ENCODE measurements around the gene PGAM5. TPM values are rescaled to one million over a fixed set of nuclear protein-coding genes. Genes with fewer than 3 reads are reported as not detected.
"Not testable (repeated sequence)": the region's sequence is repeated elsewhere in the genome, so short reads cannot be mapped to it uniquely, and the experiment has no call there.

Gene PGAM5
- total RNA-seq, 1 donor from 2014 or later = 41.2 TPM

DNA sequence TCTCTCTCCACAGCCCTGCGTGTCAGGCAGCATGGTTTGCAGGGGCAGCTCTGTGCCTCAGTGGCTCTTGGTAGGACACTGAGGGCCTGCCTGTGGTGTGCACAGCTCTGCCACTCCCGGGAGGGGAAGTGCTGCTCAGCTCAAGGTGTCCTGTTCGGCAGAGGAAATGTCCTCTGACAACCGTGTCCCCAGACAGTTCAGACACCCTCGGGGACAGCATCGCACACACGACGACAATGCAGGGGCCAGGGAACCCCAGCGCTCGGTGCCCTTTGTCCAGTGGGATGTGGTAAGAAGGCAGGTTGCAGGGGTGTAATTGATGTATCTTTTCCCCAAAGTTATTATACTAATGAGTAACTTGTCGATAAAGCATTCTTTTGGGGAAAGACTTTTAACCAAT is 36.8 kb downstream of the PGAM5 start:
- H3K27ac ChIP-seq = no peak overlapping the region
- no peak overlapping the region for H3K4me3 ChIP-seq
- intact Hi-C loops (cut with DNase I) = no loop called here
- H3K36me3 ChIP-seq = peaks cover 83 to 96% of the 10 kb centered on the region in 2 donors
- no peaks in the 10 kb centered on the region for H3K4me1 ChIP-seq
- no peaks in the 10 kb centered on the region for H3K27me3 ChIP-seq
- TF ChIP-seq, protein P1, sequence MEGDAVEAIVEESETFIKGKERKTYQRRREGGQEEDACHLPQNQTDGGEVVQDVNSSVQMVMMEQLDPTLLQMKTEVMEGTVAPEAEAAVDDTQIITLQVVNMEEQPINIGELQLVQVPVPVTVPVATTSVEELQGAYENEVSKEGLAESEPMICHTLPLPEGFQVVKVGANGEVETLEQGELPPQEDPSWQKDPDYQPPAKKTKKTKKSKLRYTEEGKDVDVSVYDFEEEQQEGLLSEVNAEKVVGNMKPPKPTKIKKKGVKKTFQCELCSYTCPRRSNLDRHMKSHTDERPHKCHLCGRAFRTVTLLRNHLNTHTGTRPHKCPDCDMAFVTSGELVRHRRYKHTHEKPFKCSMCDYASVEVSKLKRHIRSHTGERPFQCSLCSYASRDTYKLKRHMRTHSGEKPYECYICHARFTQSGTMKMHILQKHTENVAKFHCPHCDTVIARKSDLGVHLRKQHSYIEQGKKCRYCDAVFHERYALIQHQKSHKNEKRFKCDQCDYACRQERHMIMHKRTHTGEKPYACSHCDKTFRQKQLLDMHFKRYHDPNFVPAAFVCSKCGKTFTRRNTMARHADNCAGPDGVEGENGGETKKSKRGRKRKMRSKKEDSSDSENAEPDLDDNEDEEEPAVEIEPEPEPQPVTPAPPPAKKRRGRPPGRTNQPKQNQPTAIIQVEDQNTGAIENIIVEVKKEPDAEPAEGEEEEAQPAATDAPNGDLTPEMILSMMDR (IDR thresholded peaks at IDR 0.05) = no peak
- H3K9me3 ChIP-seq = no peaks in the 10 kb centered on the region
- DNase-seq (ENCODE audit: low spot score in 2 of 2) = no peak

DNA sequence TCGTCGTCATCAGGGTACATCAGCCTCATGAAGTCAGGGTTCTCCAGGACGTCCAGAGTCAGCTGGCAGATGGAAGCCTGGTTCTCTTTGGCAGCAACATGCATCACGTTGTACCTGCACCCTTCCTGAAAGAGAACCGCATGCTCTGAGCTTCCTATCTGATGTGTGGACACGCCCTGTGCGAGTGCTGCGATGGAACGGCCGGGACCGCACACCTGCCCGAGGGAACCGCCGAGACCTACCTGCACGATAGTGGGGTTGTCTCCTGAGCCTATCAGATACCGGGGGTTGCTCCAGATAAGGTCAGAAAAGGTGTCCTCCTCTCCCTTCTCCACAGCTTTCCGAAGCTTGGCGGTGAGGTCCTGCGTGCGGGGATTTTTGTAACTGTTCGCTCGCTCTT is 37.3 kb downstream of the PGAM5 start:
- Histone ChIP-seq H3K27ac (no peak overlapping the region), H3K4me3 (no peak overlapping the region), H3K4me1 (no peaks in the 10 kb centered on the region), H3K27me3 (no peaks in the 10 kb centered on the region), H3K9me3 (no peaks in the 10 kb centered on the region), H3K36me3 (peaks cover 83 to 96% of the 10 kb centered on the region in 2 donors)
- no peak for DNase-seq (ENCODE audit: low spot score in 2 of 2)
- TF ChIP-seq, protein P1 (IDR thresholded peaks at IDR 0.05) = no peak
- intact Hi-C loops (cut with DNase I) = no loop called here

DNA sequence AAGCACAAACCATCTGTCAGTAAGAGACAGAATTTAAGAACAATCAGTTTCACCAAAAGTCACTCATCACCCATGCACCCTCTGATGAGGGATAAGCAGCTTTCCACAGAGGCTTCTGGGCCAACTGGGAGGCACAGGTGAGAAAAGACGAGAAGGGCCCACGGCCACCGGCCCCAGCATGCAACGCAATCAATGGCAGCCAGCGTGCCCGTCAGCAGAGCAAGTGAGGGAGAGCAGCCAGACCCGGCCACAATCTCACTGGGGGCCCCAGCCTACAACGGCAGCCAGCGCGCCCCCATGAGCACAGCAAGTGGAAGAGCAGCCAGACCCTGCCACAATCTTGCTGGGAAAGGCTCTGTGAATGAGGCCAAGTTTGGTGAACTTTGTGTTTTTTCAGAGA is 37.7 kb downstream of the PGAM5 start:
- Histone ChIP-seq H3K4me1 (no peaks in the 10 kb centered on the region), H3K36me3 (peaks cover 83 to 96% of the 10 kb centered on the region in 2 donors), H3K9me3 (no peaks in the 10 kb centered on the region), H3K27me3 (no peaks in the 10 kb centered on the region), H3K27ac (no peak overlapping the region), H3K4me3 (no peak overlapping the region)
- intact Hi-C loops (cut with DNase I) = no loop called here
- TF ChIP-seq, protein P1 (IDR thresholded peaks at IDR 0.05) = no peak
- DNase-seq (ENCODE audit: low spot score in 2 of 2) = no peak

DNA sequence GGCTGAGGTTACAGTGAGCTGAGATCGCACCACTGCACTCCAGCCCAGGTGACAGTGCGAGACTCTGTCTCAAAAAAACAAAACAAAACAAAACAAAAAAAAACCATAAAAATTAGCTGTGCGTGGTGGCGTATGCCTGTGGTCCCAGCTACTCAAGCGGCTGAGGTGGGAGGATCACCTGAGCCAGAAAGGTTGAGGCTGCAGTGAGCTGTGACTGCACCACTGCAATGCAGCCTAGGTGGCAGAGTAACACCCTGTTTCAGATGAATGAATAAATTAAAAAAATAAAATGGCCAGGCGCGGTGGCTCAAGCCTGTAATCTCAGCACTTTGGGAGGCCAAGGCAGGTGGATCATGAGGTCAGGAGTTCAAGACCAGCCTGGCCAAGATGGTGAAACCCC is 43.0 kb downstream of the PGAM5 start:
- H3K27ac ChIP-seq; H3K4me3 ChIP-seq; H3K9me3 ChIP-seq; H3K4me1 ChIP-seq; H3K27me3 ChIP-seq; intact Hi-C loops (cut with DNase I); DNase-seq (ENCODE audit: low spot score in 2 of 2): not testable (repeated sequence)
- peaks cover 69 to 74% of the 10 kb centered on the region in 2 donors for H3K36me3 ChIP-seq

DNA sequence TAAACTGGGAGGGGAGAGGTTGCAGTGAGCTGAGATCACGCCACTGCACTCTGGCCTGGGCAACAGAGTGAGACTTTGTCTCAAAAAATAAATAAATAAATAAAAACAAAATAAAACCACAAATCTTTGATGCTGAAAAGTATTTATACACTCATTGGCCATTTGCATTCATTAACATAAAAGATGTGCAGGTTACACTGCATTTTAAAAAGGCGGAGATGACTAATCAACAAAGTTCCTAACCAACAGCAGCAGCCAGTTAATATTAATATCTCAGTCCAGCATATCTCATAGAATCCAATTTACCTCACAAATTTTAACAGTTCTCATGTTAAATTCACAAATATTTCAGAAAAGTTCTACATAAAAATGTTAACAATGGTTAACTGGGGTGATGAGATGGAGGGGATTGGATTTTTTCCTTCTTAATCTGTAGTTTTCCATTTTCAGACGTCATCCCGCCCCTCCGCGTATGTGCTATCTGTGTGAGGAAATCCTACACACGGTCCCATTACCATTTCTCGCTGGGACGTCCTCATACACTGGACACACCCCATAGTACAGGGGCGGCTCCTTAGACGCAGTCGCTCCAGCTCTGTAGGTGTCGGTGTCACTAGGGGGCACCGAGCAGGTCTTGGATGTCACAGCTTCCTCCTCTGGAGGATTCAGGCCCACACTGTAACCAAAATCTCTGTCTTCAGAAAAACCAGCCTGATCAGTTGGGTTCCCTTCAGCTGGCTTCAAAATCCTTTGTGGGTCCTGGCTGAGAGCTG is 43.7 kb downstream of the PGAM5 start:
- peaks cover 65 to 70% of the 10 kb centered on the region in 2 donors for H3K36me3 ChIP-seq
- H3K4me1 ChIP-seq = no peaks in the 10 kb centered on the region

DNA sequence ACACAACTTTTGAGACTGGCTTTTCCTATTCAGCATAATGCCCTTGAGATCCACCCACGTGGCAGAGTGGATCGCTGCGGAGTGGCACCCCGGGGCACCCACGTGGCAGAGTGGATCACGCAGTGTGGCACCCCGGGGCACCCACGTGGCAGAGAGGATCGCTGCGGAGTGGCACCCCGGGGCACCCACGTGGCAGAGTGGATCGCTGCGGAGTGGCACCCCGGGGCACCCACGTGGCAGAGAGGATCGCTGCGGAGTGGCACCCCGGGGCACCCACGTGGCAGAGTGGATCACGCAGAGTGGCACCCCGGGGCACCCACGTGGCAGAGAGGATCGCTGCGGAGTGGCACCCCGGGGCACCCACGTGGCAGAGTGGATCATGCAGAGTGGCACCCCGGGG is 48.2 kb downstream of the PGAM5 start:
- intact Hi-C loops (cut with DNase I); DNase-seq (ENCODE audit: low spot score in 2 of 2); H3K4me3 ChIP-seq; H3K9me3 ChIP-seq; H3K27ac ChIP-seq; H3K27me3 ChIP-seq: not testable (repeated sequence)
- Histone ChIP-seq H3K4me1 (peaks cover 12 to 13% of the 10 kb centered on the region in 2 donors), H3K36me3 (peaks cover 24 to 27% of the 10 kb centered on the region in 2 donors)

More for the DNA sequence above, 43.7 kb downstream of the PGAM5 start:
- no peak for DNase-seq (ENCODE audit: low spot score in 2 of 2)
- TF ChIP-seq, protein P1 (IDR thresholded peaks at IDR 0.05) = no peak
- intact Hi-C loops (cut with DNase I) = no loop called here
- Histone ChIP-seq H3K9me3 (no peaks in the 10 kb centered on the region), H3K4me3 (no peak overlapping the region), H3K27ac (no peak overlapping the region), H3K27me3 (no peaks in the 10 kb centered on the region)
